ENCODE data around the gene TSPAN13. TPM values are rescaled to one million over a fixed set of nuclear protein-coding genes. Genes with fewer than 3 reads are reported as not detected.

The TSPAN13 gene
- total and polyA plus RNA-seq, 2 of the 8 experiments (the other 6 are each of a cell fraction or from before 2014, with no cell fraction given), result 15.3 to 28.1 TPM

DNA sequence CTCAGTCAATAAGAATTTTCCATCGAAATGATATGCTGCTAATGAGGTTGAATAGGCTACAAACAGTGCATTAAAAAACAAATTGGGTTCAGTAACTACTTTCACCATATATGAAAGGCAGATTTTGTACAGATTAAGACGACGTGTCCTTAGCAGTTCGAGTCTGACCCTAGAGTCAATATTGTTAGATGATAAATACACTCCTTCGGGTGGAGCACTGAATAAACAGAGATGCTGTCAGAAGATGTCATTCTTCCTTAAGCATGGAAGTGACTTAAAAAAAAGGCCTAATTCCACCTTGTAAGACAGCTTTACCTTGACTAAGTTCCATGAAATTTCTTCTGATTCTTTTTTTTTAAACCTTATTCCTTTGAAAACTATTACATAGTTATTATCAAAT lies 57.0 kb downstream of the TSPAN13 start:
- no peaks in the 10 kb centered on the region for H3K23me2 ChIP-seq (ENCODE audit: low read depth, low read length)
- 88% methylated on average over 5 of the region's 5 CpGs; no CpG with 5 or more reads in 1 of the 2 experiments for WGBS, 2 experiments (ENCODE audit: extremely low coverage in 1 of 2, insufficient coverage in 1 of 2, insufficient read length in 1 of 2, insufficient replicate concordance in 2 of 2, low coverage in 1 of 2, low lambda C conversion rate in 2 of 2, missing lambda C conversion rate in 1 of 2)
- H4K91ac ChIP-seq (replicated peaks; ENCODE audit: insufficient read length, low read length), result no peak overlapping the region
- no peak overlapping the region for H3K14ac ChIP-seq (ENCODE audit: insufficient read length)
- no peak overlapping the region for H2BK5ac ChIP-seq (ENCODE audit: low read depth, low read length)
- no peaks in the 10 kb centered on the region for H3K79me1 ChIP-seq (ENCODE audit: low read depth, low read length)
- H2AFZ ChIP-seq (ENCODE audit: low read length), result no peak overlapping the region
- H3K36me3 ChIP-seq (ENCODE audit: control insufficient read depth in 2 of 4, insufficient read depth in 4 of 4, low read length in 3 of 4), result no peaks in the 10 kb centered on the region
- H2BK15ac ChIP-seq (ENCODE audit: low read length), result no peak overlapping the region
- H3K4me2 ChIP-seq (ENCODE audit: insufficient read depth in 1 of 2, low read depth in 2 of 2, low read length in 2 of 2), result no peak overlapping the region
- ChIA-PET CTCF (ENCODE audit: partially characterized antibody) (interaction anchor here (2.2 kb wide), 1 partner anchor 10 kb away, joined by 16 read pairs; no protein-coding TSS in a partner anchor), POLR2A (ENCODE audit: partially characterized antibody) (no interaction called here)
- no peaks in the 10 kb centered on the region for H3K4me1 ChIP-seq (replicated peaks in 1 of 4; ENCODE audit: control insufficient read depth in 3 of 4, insufficient read depth in 4 of 4, low read length in 3 of 4)
- no peak overlapping the region for H3K23ac ChIP-seq (ENCODE audit: insufficient read length)
- H3K27ac ChIP-seq (ENCODE audit: low read depth, low read length), result no peak overlapping the region
- FAIRE-seq, result no peak
- H2BK120ac ChIP-seq (replicated peaks; ENCODE audit: low read depth, low read length), result no peak overlapping the region
- H3K4me3 ChIP-seq (ENCODE audit: extremely low read depth in 1 of 4, insufficient read depth in 2 of 4, low read depth in 3 of 4, low read length in 4 of 4), result no peak overlapping the region
- DNase-seq (ENCODE audit: low read depth in 1 of 2, low spot score in 2 of 2), result no peak
- no peaks in the 10 kb centered on the region for H3K79me2 ChIP-seq (ENCODE audit: control insufficient read depth in 1 of 2, insufficient read depth in 2 of 2, low read length in 2 of 2)
- H2BK12ac ChIP-seq (ENCODE audit: low read depth, low read length), result no peak overlapping the region
- H4K20me1 ChIP-seq (replicated peaks in 1 of 2; ENCODE audit: control insufficient read depth in 1 of 2, insufficient read depth in 2 of 2, low read length in 2 of 2), result no peaks in the 10 kb centered on the region
- no peaks in the 10 kb centered on the region for H3K9me3 ChIP-seq (ENCODE audit: insufficient read depth in 2 of 2, low read depth in 1 of 2, low read length in 1 of 2)
- no peak overlapping the region for H3K9ac ChIP-seq (replicated peaks in 1 of 4; ENCODE audit: extremely low read depth in 1 of 4, low read depth in 3 of 4, low read length in 3 of 4)
- no peak overlapping the region for H3K56ac ChIP-seq (replicated peaks; ENCODE audit: insufficient read length, low read depth, low read length)
- no peak overlapping the region for H3K4ac ChIP-seq (replicated peaks; ENCODE audit: insufficient read length, low read depth, low read length)
- no peaks in the 10 kb centered on the region for H3K27me3 ChIP-seq (replicated peaks in 1 of 4; ENCODE audit: control insufficient read depth in 3 of 4, extremely low read depth in 1 of 4, insufficient read depth in 3 of 4, low read length in 3 of 4)
- H2BK20ac ChIP-seq (ENCODE audit: low read length), result no peak overlapping the region
- H3K18ac ChIP-seq (ENCODE audit: extremely low read depth, low read length), result no peak overlapping the region
- no peak overlapping the region for H4K5ac ChIP-seq (ENCODE audit: insufficient read length, low read depth, low read length)
- no peak overlapping the region for H4K8ac ChIP-seq (ENCODE audit: extremely low read depth, insufficient read depth, low read length)
- H2AK5ac ChIP-seq (ENCODE audit: low read depth, low read length), result no peak overlapping the region
- TF ChIP-seq RAD21 (IDR thresholded peaks at IDR 0.05 in 1 of 2, conservative IDR thresholded peaks at IDR 0.05 in 1 of 2; ENCODE audit: low read depth in 2 of 2, low read length in 2 of 2), result no peak
- TF ChIP-seq, protein P1, sequence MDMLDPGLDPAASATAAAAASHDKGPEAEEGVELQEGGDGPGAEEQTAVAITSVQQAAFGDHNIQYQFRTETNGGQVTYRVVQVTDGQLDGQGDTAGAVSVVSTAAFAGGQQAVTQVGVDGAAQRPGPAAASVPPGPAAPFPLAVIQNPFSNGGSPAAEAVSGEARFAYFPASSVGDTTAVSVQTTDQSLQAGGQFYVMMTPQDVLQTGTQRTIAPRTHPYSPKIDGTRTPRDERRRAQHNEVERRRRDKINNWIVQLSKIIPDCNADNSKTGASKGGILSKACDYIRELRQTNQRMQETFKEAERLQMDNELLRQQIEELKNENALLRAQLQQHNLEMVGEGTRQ (IDR thresholded peaks at IDR 0.05; ENCODE audit: low read length), result no peak
- no peak for TF ChIP-seq GABPA (IDR thresholded peaks at IDR 0.05; ENCODE audit: borderline replicate concordance, insufficient read depth, low read length)
- no peak for TF ChIP-seq HDAC2 (IDR thresholded peaks at IDR 0.05; ENCODE audit: borderline replicate concordance in 1 of 2, low read depth in 2 of 2, low read length in 2 of 2)
- TF ChIP-seq SIX5 (IDR thresholded peaks at IDR 0.05; ENCODE audit: low read depth, low read length), result no peak
- no peak for TF ChIP-seq EGR1 (IDR thresholded peaks at IDR 0.05; ENCODE audit: borderline replicate concordance, low read depth, low read length)
- no peak for TF ChIP-seq RXRA (IDR thresholded peaks at IDR 0.05; ENCODE audit: insufficient read depth, low read depth, low read length)
- no peak for TF ChIP-seq PHF8 (conservative IDR thresholded peaks at IDR 0.05; ENCODE audit: low read depth, low read length)
- TF ChIP-seq SIN3A (conservative IDR thresholded peaks at IDR 0.05 in 1 of 2, IDR thresholded peaks at IDR 0.05 in 1 of 2; ENCODE audit: low read depth in 1 of 2, low read length in 2 of 2), result no peak
- no peak for TF ChIP-seq BACH1 (IDR thresholded peaks at IDR 0.05; ENCODE audit: low read length)
- TF ChIP-seq BCL11A (IDR thresholded peaks at IDR 0.05; ENCODE audit: low read depth in 2 of 2, low read length in 2 of 2), result no peak
- no peak for TF ChIP-seq TEAD4 (IDR thresholded peaks at IDR 0.05; ENCODE audit: low read depth, low read length)
- TF ChIP-seq CEBPB (IDR thresholded peaks at IDR 0.05; ENCODE audit: low read depth, low read length), result no peak
